ENCODE results near the gene UBE2O.

Gene UBE2O

DNA sequence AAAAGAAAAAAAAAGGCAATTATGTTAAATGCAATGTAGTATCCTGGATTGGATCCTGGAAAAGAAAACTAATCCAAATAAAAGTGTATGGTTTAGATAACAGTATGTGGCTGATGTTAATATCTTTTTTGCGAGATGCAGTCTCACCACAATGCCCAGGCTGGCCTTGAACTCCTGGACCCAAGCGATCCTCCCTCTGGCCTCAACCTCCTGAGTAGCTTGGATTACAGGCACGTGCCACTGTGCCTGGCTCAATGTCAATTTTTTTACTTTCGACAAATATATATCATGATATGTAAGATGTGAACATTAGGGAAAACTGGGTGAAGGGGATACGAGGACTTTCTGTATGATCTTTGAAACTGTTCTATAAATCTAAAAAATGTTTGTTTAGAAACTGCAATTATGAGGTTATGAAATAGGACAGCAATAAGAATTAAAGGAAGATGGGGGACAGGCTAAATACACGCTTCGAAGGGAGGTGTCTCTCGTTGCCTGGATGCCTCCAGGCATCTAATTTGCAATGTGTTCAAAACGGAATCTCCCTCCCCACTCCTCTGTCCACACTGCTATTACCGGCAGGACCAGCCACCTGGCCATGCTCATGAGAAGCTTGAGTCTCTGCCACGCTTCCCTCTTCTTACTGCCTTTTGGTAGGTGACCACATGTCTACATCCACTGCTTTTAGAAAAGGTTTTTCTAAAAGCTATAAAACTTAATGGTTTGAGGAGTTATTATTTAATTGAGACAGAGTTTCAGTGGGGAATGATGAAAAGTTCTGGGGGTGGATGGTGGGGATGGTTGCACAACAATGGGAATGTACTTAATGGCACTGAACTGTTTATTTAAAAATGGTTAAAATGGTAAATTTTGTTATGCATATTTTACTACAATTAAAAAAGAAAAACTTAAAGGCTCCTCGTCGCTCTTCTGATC, 15.2 kb downstream of the UBE2O start:
- no peak for DNase-seq

DNA sequence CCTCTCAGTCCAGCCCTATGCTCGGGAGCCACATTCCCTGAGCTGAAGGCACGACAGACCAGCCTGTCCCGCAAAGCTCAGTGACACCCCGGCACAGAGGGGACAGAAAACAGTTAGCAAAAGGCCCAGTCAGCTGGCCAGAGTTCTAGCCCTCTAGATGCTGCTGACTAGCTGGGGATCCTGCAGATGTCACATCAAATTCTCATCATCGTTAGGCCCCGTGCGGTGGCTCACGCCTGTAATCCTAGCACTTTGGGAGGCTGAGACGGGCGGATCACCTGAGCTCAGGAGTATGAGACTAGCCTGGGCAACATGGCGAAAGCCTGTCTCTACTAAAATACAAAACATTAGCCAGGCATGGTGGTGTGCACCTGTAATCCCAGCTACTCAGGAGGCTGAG, 17.2 kb downstream of the UBE2O start:
- DNase-seq = no peak

GRCh38 chr17:76434870-76435269, 18.1 kb downstream of the UBE2O start:
- no peak for DNase-seq

DNA sequence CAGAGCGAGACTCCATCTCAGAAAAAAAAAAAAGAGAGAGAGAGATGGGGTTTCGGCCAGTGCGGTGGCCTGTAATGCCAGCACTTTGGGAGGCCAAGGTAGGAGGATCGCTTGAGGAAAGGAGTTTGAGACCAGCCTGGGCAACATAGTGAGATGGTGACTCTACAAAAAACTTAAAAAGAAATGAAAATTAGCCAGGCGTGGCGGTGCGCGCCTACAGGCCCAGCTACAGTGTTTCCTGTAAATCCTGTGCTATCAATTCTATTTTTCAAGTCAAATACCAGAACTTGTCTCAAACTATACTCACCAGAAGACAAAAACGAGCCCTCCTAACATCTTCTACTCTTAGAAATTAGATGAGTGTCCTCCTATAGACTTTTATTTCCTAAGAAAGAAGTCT, 19.3 kb downstream of the UBE2O start:
- DNase-seq = no peak

GRCh38 chr17:76432712-76433336, 20.1 kb downstream of the UBE2O start:
- DNase-seq = peak; percentile 17

DNA sequence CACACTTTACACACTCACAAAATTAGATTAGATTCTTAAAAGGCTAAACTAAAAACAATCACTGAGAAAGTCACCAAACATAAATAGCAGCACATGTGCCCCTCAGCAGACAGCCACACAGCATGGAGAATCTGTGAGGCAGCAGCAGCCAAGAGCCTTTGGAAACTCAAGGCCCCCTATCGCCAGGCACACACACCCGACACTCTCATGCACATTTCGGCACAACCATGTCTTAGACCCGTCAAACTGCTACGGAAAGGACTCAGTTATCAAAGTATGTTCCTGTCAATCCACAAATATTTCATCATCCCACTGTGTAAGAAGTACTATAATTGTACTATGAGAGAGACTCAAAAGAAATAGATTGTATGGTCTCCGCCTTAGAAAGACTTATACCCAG, 20.9 kb downstream of the UBE2O start:
- no peak for DNase-seq

DNA sequence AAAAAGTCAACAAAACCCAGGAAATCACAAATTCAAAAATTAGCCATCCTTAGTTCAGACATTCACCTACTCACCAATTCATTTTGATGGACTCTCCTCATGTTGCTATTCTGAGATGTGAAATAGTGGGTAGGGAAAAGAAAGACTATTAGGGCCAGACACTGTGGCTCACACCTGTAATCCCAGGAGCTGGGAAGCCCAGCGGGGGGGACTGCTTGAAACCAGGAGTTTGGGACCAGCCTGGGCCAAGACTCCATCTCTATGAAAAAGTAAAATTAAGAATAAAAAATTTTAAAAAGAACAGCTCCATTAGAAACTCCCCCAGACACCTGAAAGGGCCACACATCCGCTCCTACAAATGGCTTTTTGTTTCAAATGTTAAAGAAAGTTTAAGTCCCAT, 21.4 kb downstream of the UBE2O start:
- no peak for DNase-seq

GRCh38 chr17:76428511-76428910, 24.4 kb downstream of the UBE2O start:
- DNase-seq = no peak

- DNase-seq = no peak
Measured at GRCh38 chr17:76427501-76428231, 25.3 kb downstream of the UBE2O start.

DNA sequence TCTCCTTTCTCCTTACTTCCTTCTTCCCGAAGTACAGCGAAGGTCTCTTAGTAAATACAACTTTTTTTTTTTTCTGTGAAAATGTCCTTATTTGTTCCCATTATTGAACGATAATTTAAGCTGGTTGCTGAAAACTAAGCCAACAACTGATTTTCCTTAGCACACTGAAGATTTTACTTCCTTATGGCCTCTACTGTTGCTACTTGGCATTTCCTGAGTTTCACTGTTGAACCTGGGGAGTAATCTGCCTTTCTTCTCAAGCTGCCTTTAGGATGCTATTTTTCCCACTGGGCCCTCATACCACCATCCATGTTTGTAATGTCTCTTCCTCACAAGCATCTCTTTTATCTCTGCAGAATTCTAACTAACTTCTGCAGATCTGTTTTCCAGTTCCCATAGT, 26.1 kb downstream of the UBE2O start:
- no peak for DNase-seq

- DNase-seq = no peak
Measured at GRCh38 chr17:76422860-76423259, 30.1 kb downstream of the UBE2O start.

- no peak for DNase-seq
Measured at GRCh38 chr17:76422406-76422805, 30.5 kb downstream of the UBE2O start.

GRCh38 chr17:76421044-76421407, 31.9 kb downstream of the UBE2O start:
- DNase-seq = no peak

DNA sequence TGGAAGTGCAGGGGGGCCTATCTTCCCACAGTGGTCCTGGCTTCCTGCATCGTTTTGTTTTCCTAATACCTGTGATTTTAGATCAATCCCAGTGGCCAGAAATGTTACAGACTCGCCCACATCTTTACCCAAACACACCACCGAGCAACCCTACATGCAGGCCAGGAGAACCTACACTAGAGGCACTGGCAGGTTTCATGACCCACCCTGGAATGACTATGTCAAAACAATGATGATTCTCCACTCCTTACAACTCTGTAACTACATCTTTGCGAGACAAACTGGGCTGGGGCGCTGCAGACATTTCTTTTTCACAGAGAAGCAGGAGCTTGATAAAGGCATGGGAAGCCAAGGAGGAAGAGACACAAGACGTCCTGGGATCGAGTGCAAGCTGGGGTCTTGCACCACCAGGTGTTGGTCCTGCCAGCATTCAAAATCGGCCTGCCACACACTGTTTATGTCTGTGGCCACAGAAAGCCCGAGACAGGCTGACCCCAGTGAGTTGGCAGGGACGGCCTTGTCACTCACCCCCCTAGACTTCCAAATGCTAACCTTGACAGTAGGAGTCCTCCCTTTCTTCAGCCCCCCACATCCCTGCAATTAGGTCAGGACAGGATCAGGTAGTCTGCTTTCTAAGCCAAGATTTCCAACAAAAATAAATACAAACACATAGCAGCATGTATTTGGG, 32.5 kb downstream of the UBE2O start:
- no peak for DNase-seq

DNA sequence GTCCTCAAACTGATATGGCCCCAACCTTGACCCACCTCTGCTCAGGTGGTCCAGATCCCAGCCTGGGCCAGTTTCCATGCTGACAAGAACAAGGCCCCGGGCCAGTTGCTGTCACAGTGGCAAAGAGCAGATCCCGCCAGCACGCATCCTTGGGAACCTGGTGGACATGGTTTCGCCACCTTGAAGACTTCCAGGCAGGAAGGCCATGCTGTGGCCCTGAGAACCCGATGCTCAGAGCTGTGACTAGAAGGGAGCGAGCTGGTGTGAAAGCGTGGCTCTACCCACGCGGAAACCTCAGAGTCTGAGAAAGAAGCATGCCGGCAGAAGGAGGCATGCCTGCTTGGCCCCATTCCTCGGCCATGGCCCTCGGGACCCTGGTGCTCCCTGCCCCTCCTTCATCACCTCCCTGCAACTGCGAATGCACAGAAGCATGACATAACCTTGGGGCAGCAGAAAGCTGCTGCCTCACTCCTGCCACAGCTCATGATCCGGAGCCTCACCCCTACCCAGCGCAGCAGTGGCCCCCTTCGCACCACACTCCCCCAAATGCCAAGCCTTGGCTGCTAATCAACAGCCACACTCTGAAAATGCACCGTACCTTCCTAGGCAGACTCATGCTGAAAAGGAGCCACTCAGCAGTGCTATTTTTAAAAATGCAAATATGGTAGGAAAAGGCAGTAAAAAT, 33.2 kb downstream of the UBE2O start:
- DNase-seq = no peak

DNA sequence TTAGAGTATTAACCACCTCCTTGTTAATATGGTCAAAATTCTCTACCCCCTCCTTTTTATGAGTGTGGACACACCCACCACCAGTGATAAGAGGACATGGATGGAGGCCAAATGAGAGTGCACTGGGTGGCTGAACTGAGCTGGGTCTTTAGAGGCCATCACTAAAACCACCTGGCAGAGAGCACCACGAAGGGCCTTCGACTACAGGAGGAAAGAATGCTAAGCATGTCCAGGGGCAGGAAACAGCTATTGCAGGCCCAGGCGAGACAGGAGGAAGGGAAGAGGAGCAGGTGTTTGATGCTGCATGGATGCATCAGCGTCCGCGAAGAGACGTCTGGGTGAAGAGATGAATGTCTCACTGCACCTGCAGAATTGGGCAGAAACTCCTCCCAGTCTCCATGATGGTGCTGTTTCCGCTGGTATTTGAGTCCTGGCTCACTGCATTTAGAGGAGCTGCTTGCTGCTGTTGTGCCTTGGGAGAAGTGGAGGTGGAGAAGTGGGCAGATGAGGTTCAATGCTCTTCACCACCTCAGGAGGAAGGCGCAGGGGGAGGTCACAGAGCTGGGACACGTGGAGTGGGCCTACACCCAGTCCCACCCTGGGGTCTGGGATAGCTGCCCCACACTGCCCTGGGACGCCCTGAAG, 35.3 kb downstream of the UBE2O start:
- no peak for DNase-seq

DNA sequence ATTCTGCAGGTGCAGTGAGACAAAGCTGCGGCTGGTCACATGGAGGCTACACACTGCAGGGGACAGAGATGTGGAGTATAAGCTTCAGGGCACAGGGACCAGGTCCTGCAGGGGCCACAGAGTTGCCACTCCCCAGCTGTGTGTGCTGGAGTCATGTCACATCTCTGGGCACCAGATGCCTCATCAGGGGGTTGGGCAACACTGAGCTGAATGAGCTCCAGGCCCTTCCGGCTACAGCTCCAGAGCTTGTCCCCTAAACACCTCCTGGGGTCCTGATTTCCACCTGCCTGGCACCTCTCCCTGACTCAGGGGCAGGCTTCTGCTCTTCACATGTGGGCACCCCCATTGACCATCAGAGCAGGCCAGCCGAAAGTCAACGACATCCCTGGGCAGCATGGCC, 36.1 kb downstream of the UBE2O start:
- DNase-seq = no peak

DNA sequence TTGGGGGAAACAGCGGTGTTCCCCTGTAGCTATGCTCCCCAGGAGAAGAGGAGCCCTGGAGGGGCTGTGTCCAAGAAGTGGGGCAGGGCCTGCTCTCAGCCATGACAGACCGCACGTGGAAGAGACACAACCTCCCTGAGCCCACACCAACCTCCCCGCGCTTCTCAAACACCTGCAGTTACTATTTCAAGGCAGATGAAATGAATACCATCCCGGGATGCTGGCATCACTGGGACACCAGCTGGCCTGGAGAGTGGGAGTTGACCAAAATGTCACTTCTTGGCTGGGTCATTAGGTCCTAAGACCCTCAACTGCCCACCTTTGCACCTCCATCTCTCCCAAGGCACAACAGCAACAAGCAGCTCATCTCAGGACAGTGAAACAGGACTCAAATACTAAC, 36.5 kb downstream of the UBE2O start:
- no peak for DNase-seq

GRCh38 chr17:76415786-76416185, 37.2 kb downstream of the UBE2O start:
- DNase-seq = no peak

DNA sequence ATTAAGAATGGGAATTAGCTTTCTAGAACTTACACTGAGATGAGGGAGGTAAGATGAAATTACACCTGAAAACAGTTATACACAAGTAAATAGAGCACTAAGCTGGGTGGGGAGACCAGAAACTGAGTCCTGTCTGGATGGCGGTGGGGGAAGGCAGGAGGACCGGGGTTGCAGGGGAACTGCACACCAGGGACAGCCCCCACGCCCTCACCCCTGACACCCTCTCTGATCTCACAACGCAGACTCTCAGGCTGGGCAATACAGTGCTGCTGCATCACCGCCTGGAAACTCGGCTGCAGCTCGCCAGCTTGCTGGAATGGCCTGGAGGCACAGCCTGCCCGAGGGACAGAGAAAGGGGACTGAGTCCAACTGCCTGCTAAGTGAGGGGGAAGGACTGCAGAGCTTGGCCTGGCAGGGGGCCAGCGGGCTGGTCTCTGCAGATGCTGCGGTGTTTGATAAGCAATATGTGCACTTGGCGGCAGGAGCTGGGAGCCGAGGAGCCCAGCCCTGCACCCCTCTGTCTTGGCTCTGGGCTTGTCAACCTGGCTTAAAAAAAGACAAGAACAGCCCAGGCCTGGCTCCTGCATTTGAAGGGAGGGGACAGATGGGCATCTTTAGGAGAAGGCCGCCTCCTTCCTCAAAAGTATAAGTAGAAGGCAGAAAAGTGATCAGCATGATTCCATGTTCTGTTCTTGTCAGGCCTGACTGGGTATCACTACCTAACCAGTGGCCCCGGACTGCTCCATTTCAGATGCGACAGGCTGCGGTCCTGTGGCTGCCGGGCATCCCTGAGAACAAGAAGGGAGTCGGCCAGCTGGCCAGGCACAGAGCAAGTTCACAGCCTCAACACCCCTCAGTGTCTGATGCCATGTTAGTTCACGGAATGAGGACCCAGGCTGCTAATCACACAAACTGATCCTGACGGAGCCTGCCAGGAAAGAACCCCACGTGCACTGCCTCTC, 38.3 kb downstream of the UBE2O start:
- DNase-seq = no peak

GRCh38 chr17:76411247-76411646, 41.7 kb downstream of the UBE2O start:
- no peak for DNase-seq
